HG03060 (cell line): Measurements from ENCODE around the gene C21orf58.
"Not testable (repeated sequence)": the region's sequence is repeated elsewhere in the genome, so short reads cannot be mapped to it uniquely, and the experiment has no call there.

ENCODE experiments used
- ATAC-seq: cut with Tn5 transposase; IDR thresholded peaks from one replicate; pipeline ENCODE4 v1.9.1; 2021; ENCODE audit warnings: low read depth, moderate number of reproducible peaks; ENCODE audit not compliant: unreplicated experiment

Gene C21orf58

DNA sequence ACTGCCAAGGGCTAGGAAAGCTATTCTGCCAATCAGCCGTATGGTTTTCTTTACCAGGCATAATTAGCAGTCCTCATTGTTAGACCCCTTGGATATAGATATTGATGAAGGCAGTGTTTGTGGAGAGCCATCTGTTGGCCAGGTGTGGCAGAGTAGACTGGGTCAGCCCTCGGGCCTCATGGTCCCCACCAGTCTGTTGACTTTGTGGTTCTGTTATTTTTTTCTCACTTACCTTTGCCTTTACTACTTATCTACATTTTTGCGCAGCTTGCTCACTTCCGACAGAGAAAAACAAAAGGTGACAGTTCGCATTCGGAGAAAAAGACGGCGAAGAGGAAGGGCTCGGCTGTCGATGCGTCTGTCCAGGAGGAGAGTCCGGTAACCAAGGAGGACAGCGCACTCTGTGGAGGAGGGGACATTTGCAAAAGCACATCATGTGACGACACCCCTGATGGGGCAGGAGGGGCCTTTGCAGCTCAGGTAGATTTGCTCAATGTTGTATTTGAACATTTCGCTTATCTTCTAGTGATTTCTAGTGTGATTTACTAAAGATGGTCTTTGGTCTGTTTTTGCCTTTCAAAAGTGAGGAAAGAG is 2.5 kb upstream of the C21orf58 start:
- no peak for ATAC-seq

DNA sequence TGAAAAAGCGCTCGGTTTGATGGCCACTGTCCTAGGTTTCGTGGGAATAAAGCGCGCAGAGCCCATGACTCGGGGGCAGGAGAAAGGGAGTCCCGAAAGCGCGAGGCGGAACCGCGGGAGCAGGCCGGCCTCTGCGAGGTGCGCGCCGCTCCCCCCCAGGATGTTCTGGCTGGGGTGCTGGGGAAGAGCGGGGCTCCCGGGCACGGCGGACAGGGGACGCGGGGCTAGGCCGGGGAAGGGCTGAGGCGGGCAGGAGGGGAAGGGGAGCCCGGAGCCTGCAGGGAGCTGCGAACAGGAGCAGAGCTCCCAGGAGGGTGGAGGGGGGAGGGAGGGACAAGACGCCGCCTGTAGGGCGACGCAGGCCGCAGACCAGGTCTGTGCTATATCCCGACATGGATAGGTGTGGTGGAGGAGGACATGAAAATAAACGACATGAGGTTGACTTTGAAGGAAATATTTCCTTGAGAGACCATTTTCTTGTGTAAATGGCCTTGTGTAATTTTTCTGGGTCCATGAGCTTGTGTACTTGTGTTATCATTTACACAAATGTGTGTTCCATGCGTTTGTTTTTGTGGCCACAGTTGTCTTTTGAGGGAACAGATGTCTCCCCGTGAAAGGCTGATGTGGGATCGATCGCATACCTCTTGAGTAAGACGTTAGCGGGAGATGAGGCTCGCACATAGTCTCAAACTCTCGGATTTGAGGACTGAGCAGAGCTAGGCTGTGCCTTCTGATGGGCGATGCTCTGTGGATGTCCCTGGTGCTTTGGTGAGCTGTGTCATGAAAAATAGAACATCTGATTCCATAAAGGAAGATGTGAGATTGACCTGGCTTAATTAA is 1.6 kb upstream of the C21orf58 start:
- no peak for ATAC-seq

DNA sequence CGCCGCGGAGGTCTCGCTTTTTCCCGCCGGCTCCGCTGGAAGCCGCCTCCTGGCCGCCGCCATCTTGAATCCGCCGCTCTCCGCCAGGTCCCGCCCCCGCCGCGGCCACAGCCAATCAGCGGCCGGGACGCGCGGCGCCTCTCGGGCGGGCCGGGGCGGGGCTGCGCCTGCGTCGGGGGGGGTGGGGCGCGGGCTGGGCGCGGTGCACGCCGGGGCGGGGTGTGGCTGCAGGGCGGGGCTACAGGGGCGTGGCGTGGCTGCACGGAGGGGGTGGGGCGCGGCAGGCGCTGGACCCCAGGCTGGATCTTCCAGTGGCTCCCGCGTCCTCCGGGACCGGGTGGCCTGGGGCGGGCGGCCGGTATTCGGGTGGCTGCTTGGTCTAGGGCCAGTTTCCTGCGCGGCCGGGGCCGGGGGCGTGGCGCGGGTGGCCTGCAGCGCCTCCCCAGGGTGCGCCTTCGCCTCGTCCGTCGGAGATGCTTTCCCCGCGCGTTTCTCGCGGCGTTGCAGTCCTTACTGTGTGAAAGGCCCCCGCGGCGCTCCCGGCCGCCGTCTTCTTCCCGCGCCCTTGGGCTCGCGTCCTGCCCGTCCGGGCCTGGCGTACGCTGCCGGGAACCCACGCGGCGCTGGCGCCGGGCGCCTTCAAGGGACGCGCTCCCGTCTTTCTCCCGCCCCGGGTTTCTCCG is 861 bp upstream of the C21orf58 start:
- peak; percentile 27 for ATAC-seq

DNA sequence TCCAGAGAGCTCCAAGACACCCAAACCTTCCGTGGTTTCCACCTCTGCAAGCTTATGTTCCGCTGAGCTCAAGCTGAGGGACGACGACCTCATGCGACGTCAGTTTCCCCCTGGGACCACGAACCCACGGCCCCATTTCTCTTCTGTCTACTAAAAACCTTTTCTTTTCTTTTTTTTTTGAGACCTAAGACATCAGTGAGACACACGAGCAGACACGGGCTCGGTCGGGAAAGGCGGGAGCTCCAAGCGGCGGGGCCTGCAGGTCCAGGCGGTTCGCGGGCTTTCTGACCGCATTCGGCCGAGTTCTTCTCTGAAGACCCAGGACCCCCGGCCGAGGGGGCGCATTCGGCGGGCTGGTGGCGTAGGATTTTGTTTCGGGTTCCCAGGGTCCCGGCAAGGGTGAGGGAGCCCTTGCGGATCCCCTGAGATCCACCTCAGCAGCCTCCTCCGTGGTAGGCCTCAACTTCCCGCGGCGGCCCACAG is 402 bp downstream of the C21orf58 start:
- ATAC-seq = no peak

- ATAC-seq = no peak
Measured at GRCh38 chr21:46322351-46323226, 1.1 kb downstream of the C21orf58 start.

- no peak for ATAC-seq
Measured at GRCh38 chr21:46320331-46320801, 3.3 kb downstream of the C21orf58 start.

DNA sequence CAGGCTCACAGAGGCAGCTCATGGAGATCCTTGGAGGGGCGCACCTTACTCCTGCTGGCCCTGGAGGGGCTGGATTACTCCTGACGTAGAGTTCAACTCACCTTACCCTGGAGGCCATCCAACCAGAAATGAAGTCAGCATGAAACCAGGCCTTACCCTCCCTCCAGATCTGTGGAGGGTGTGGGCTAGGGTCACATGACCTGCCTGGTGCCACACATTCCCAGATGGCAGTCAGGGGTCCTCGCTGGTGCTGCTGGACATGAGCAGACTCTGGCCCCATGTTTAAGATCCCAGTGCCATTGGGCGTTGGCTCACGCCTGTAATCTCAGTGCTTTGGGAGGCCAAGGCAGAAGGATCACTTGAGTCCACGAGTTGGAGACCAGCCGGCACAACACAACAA is 4.5 kb downstream of the C21orf58 start:
- ATAC-seq = no peak

DNA sequence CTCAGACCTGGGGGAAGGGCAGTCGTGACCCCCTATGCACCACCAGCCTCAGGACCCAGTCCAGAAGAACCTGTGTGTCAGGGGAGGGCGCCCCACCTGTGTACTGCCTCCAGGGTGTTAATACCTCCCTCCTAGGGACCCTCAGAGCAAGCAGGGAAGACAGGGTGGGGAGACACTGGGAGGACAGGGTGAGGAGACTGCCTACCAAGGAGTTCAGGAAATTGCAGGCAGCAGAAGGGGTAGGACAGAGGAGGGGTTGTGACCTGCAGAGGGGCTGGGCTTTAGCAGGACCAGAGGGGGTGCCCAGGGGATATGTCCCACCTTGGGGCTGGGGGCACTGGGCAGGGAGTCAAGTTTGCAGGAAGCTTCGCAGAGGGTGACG is 5.2 kb downstream of the C21orf58 start:
- no peak for ATAC-seq

DNA sequence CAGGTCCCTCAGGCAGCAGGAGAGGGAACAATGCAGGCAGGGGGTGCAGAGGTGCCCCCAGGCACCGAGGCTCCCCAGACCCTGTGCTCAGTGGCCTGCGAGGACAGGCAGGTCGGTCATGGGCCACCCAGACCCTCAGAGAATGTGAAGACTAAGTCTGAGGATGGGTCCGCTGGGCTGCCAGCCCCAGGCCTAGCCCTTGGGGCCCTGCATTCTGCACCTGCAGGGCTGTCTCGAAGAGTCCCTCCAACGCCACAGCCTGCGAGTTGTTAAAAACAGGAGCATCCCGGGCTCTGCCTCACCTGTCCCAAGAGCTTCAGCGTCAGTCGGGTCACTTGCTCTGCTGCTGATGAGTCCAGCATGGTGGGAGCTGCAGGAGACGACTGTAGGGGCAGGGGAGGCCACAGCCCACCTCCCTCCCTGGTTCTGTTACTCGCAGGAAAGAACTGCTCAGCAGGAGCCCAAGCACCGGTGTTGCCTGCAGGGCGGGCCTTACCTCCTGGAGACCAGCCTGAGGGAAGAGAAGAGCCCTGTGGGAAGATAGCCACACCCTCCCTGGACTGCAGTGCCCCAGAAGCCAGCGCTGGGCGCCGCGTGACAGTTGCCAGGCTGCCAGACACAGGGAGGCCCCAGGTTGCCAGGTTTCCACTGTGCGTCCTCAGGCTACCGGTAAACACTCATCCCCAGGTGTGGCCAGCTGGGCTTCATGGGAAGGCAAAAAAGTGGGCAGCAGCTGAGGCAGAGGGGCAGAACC is 5.8 kb downstream of the C21orf58 start:
- ATAC-seq = no peak

- ATAC-seq = no peak
Measured at GRCh38 chr21:46316708-46317324, 6.9 kb downstream of the C21orf58 start.

DNA sequence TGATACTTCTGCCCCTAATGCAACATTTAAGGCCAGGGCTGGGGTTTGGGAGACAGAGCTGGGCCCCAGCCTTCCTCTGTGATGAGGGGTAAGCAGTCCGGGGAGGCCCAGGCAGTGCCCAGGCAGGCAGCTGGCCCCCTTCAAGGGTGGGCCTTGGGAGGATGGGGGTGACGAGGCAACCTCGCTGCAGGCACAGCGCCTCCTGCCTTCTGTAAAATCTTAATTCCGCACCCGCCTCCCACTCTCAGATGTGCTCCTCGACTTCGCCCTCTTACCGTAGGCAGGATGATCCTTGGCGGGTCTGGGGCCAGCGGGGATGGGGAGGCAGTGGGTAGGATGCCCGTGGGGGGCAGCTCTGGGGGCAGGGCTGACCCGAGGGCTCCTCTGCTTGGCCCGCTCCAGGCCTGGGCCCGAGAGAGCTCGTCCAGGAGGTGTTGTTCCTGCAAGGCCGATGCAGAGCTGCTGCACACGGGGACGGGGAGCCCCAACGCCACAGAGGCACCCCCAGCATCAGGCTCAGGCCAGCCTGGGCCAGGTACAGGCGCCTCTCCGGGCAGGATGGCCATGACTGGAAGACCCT is 9.1 kb downstream of the C21orf58 start:
- ATAC-seq = no peak

- no peak for ATAC-seq
Measured at GRCh38 chr21:46312949-46313348, 10.7 kb downstream of the C21orf58 start.

DNA sequence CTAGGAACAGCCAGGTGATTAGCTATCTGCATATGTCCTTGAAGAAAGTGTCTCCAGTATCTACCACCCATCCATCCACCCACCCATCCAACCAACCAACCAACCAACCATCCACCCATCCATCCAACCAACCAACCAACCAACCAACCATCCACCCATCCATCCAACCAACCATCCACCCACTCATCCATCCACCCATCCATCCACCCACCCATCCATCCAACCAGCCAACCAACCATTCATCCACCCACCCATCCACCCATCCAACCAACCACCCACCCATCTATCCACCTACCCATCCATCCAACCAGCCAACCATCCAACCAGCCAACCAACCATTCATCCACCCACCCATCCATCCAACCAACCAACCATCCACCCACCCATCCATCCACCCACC is 12.1 kb downstream of the C21orf58 start:
- ATAC-seq = no peak

GRCh38 chr21:46310260-46310659 is 13.4 kb downstream of the C21orf58 start:
- not testable (repeated sequence) for ATAC-seq

- no peak for ATAC-seq
Measured at GRCh38 chr21:46308431-46308830, 15.2 kb downstream of the C21orf58 start.

- no peak for ATAC-seq
Measured at GRCh38 chr21:46307625-46308024, 16.0 kb downstream of the C21orf58 start.

DNA sequence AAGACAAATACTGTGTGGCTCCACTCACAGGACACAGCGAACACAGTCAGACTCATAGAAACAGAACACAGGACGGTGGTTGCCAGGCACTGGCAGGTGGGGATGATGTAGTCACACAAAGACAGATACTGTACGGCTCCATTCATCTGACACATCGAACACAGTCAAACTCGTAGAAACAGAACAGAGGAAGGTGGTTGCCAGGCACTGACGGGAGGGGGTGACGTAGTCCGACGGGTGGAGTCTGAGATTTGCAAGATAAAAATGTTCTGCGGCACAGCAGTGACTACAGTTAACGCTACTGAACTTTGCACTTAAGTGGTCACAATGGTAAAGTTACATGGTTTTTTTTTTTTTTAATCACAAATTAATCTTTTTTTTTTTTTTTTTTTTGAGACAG is 18.7 kb downstream of the C21orf58 start:
- ATAC-seq = no peak

DNA sequence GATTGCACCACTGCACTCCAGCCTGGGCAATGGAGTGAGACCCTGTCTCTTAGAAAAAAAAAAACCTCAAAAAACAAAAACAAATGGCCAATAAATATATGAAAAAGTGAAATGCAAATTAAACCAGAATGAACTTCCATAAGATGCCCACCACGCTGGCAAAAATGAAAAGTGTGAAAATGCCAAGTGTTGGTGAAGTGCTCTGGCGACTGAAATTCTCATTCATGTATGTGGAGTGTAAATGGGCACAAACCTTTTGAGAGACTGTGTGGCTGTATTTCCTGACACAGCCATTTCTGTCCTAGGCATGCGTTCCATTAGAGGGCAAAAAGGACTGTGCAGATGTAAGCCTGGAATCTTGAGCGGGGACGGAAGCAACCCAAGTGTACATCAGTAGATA is 19.2 kb downstream of the C21orf58 start:
- no peak for ATAC-seq

DNA sequence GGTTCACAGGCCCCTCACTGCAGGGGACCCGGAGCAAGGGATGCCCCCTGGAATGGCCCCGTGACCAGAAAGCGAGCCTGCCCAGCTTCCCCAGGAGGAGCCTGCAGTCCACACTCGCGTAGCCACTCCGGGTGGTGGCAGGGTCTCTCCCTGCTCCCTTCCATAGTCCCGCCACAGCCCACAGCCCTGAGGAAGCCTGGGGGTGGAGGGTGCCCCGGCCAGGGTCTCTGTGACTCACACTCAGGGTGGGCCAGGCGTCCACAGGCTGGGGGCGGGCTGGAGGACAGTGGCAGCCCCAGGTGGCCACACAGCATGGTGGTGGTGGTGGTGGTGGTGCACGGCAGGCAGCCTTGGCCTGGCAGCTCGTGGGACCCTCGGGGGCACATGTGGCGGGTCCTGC is 21.9 kb downstream of the C21orf58 start:
- ATAC-seq = no peak
